SU-DHL-6 (cell line): Measurements from ENCODE around the gene SLC4A8.

Source experiments
- H2AFZ ChIP-seq: fragments of 200-600 bp; sonication (generic); 2 replicates; pipeline ENCODE4 v1.6.1; 2014; ENCODE audit warnings: low read depth, mild to moderate bottlenecking, moderate library complexity, mixed read lengths, antibody characterized with exemption, low read length; ENCODE audit not compliant: severe bottlenecking
- H3F3A ChIP-seq: fragments of 200-600 bp; shearing (Covaris generic); 2 replicates; pipeline ENCODE4 v1.6.0; 2016; ENCODE audit warnings: antibody characterized with exemption, mild to moderate bottlenecking; ENCODE audit not compliant: insufficient read depth
- H3K27ac ChIP-seq: fragments of 200-600 bp; sonication (generic); 2 replicates; pipeline ENCODE4 v1.5.1; 2016; ENCODE audit warnings: low read depth, mild to moderate bottlenecking, low read length, moderate library complexity, mixed read lengths
- H3K27me3 ChIP-seq: fragments of 200-600 bp; sonication (generic), shearing (Covaris generic); 2 replicates; pipeline ENCODE4 v1.6.0; 2014; ENCODE audit warnings: mild to moderate bottlenecking, low read length
- H3K36me3 ChIP-seq: fragments of 200-600 bp; sonication (generic); 2 replicates; pipeline ENCODE4 v1.6.1; 2014; ENCODE audit warnings: mild to moderate bottlenecking, low read length, mixed read lengths
- H3K4me2 ChIP-seq: fragments of 300-600, 200-600 bp; shearing (Covaris generic), sonication (generic); 2 replicates; pipeline ENCODE4 v1.6.0; 2014; ENCODE audit warnings: low read length, low read depth, mild to moderate bottlenecking; ENCODE audit not compliant: poor library complexity, severe bottlenecking
- H3K4me3 ChIP-seq: fragments of 200-600 bp; sonication (generic); 2 replicates; pipeline ENCODE4 v1.5.1; 2014; ENCODE audit warnings: antibody characterized with exemption, low read length, mild to moderate bottlenecking, mixed read lengths; ENCODE audit not compliant: insufficient read depth, poor library complexity, severe bottlenecking
- H3K79me2 ChIP-seq: fragments of 200-600 bp; sonication (generic); 2 replicates; pipeline ENCODE4 v1.6.1; 2014; ENCODE audit warnings: mild to moderate bottlenecking, low read length, moderate library complexity; ENCODE audit not compliant: insufficient read depth
- H3K9ac ChIP-seq: fragments of 200-600 bp; sonication (generic); 2 replicates; pipeline ENCODE4 v1.7.0; 2014; ENCODE audit warnings: mild to moderate bottlenecking, low read length
- H3K9me2 ChIP-seq: fragments of 200-600 bp; sonication (generic); replicated peaks from 2 replicates; pipeline ENCODE4 v1.6.1; 2014; ENCODE audit warnings: low read length; ENCODE audit not compliant: insufficient read depth
- H3K9me3 ChIP-seq: fragments of 200-600 bp; sonication (generic); 2 replicates; pipeline ENCODE4 v1.6.1; 2014; ENCODE audit warnings: low read length, mixed read lengths; ENCODE audit not compliant: insufficient read depth
- H4K20me1 ChIP-seq: fragments of 200-600 bp; sonication (generic); 2 replicates; pipeline ENCODE4 v1.6.1; 2014; ENCODE audit warnings: low read depth, mild to moderate bottlenecking, antibody characterized with exemption, low read length, moderate library complexity, mixed read lengths
- CTCF ChIP-seq: fragments of 200-600 bp; sonication (generic); IDR thresholded peaks from one replicate; pipeline ENCODE4 v1.5.1; 2017; ENCODE audit warnings: antibody characterized with exemption, mild to moderate bottlenecking, low read length, moderate library complexity; ENCODE audit not compliant: insufficient read depth, poor library complexity, severe bottlenecking
- EZH2phosphoT487 ChIP-seq: fragments of 200-600 bp; sonication (generic), shearing (Covaris generic); conservative IDR thresholded peaks from 2 replicates; pipeline ENCODE4 v1.6.1; 2018; ENCODE audit warnings: mild to moderate bottlenecking, antibody characterized with exemption, low read length, moderate library complexity, mixed read lengths

SLC4A8 gene

GRCh38 chr12:51458635-51459034 is 34.0 kb downstream of the SLC4A8 start:
- no peaks in the 10 kb centered on the region for H4K20me1 ChIP-seq
- TF ChIP-seq CTCF (no peak), EZH2phosphoT487 (no peak)
- H3K9me3 ChIP-seq, result no peaks in the 10 kb centered on the region
- no peak overlapping the region for H3K4me2 ChIP-seq
- H3K27ac ChIP-seq, result no peak overlapping the region
- H3K4me3 ChIP-seq, result no peak overlapping the region
- H2AFZ ChIP-seq, result no peak overlapping the region
- no peaks in the 10 kb centered on the region for H3F3A ChIP-seq
- H3K27me3 ChIP-seq, result no peaks in the 10 kb centered on the region
- no peak overlapping the region for H3K9ac ChIP-seq
- H3K36me3 ChIP-seq, result no peaks in the 10 kb centered on the region
- no peaks in the 10 kb centered on the region for H3K9me2 ChIP-seq
- H3K79me2 ChIP-seq, result no peaks in the 10 kb centered on the region

GRCh38 chr12:51460519-51460918 is 35.9 kb downstream of the SLC4A8 start:
- H3K9me2 ChIP-seq, result no peaks in the 10 kb centered on the region
- no peak overlapping the region for H3K4me3 ChIP-seq
- no peaks in the 10 kb centered on the region for H3K36me3 ChIP-seq
- no peaks in the 10 kb centered on the region for H4K20me1 ChIP-seq
- H3K27me3 ChIP-seq, result no peaks in the 10 kb centered on the region
- H3K9me3 ChIP-seq, result no peaks in the 10 kb centered on the region
- no peaks in the 10 kb centered on the region for H3K79me2 ChIP-seq
- TF ChIP-seq EZH2phosphoT487 (no peak), CTCF (no peak)
- H3K27ac ChIP-seq, result no peak overlapping the region
- no peak overlapping the region for H3K9ac ChIP-seq
- H3F3A ChIP-seq, result no peaks in the 10 kb centered on the region
- no peak overlapping the region for H2AFZ ChIP-seq
- H3K4me2 ChIP-seq, result no peak overlapping the region

GRCh38 chr12:51465491-51465890 is 40.9 kb downstream of the SLC4A8 start:
- Histone ChIP-seq H3K9me2 (no peaks in the 10 kb centered on the region), H3K4me3 (no peak overlapping the region), H3K36me3 (no peaks in the 10 kb centered on the region), H3K79me2 (no peaks in the 10 kb centered on the region), H2AFZ (no peak overlapping the region), H3K4me2 (no peak overlapping the region), H3K27ac (no peak overlapping the region), H3K9me3 (no peaks in the 10 kb centered on the region), H3F3A (no peaks in the 10 kb centered on the region), H3K9ac (no peak overlapping the region), H4K20me1 (no peaks in the 10 kb centered on the region), H3K27me3 (no peaks in the 10 kb centered on the region)
- TF ChIP-seq EZH2phosphoT487 (no peak), CTCF (no peak)
